GM21381 (cell line): ENCODE measurements around the gene ATG2B.
"Not testable (repeated sequence)": the region's sequence is repeated elsewhere in the genome, so short reads cannot be mapped to it uniquely, and the experiment has no call there.

Experiments used
- ATAC-seq: cut with Tn5 transposase; IDR thresholded peaks from one replicate; pipeline ENCODE4 v1.9.1; 2021; ENCODE audit warnings: mild to moderate bottlenecking, moderate library complexity; ENCODE audit not compliant: unreplicated experiment

The ATG2B gene

DNA sequence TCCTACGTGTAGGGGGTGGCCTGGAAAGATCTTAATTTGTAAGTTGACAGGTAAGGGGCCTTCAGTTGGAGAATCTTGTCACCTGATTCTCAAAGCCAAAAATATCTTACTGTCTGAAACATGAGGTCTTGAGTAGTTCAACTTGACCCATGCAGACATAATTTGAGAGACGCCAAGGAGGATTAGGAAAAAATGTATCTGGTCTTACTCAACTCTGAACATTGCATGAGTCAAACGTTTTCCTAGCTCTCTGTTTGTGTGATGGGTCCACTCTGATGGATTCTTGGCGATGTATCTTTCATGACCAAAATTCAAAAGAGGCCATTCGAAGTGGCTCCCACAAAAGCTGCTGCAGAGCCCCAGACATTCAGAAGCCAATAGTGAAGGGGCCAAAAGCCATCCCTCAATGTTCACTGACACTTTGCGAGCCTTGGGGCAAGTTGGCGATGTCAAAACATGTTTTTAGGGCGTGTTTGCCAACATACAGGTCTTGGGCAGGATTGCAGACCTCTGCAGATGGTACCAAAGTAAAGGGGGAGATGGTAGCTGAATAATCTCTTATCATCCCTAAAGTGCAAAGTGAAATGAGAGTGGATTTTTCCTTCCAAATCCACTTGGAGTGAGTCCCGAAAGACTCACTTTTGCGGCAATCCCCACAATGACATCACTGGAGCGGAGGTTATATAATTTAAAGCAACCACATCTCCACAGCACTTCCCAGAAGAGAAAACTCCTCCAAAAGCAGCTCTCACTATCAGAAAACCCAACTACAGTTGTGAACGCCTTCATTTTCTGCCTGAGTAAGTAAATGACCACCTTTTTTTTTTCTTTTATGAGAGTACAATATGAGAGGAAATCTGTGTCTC is 107.4 kb downstream of the ATG2B start, which contains the start of gene BDKRB1:
Gene BDKRB1 (plus strand): TSS at position 710 of the 866 bp plus-strand sequence. CDS start 7,473 bp downstream, outside the sequence.
- no peak for ATAC-seq

DNA sequence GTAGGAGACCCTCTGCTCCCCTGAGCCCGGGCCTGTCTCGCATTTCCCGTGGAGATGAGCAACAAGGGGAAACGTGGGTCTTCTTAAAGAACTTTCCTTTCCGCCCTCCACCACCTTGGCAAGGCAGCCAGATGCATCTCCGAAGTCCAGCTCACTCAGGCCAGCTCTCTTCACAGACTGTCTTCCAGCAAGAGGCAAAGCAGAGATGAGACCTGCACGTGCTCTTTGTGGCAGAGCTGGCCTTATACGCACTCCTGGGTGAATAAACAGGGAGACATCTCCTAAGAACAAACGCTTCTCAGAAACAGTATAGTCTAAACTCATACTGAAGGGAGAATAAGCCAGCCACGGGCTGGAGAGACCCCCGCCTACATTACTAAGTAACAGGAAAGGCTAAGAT is 108.5 kb downstream of the ATG2B start:
- no peak for ATAC-seq

DNA sequence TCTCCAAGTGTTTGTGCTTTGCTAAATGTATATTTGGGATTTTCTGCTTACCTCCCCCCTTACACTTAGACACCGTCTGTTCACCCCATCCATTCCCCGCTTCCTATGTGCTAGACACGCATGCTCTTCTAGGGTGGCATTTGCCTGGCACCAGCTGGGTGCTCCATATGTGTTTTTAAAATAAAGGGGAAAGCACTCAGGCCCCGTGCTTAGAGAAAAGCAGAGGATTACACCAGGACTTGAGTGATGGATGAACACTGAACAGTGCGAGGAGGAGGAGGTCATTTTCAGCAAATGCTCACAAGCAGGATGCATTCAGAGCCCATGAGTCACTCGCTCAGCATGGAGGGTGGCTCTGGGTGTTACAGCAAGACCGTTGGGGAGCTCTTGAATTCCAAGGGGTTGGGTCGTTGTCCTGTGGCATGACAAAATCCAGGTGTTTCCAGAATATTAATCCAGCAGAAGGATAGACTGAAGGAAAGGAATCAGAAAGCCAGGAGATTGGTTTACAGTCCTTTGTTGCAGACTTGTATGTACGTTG is 110.1 kb downstream of the ATG2B start:
- no peak for ATAC-seq

- no peak for ATAC-seq
Measured at GRCh38 chr14:96252323-96252998, 110.7 kb downstream of the ATG2B start.

- ATAC-seq = no peak
Measured at GRCh38 chr14:96251656-96252155, 111.4 kb downstream of the ATG2B start.

DNA sequence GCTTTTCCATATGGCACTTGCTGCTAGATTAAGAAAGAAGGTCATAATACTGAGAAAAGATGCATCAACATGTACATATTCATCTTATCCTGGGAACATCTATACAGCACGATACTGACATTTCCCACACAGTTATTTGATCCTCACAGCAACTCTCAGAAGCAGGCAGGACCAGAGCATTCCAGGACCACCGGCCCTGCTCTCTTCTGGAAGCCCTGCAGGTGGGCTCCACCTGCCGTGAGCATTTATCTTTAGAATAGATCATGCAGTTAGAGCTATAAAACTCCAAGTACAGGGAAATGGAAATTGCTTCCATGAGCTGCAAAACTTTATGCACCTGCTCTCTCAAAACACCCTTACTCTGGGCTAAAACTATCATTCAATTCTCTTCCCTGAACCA is 112.7 kb downstream of the ATG2B start:
- no peak for ATAC-seq

DNA sequence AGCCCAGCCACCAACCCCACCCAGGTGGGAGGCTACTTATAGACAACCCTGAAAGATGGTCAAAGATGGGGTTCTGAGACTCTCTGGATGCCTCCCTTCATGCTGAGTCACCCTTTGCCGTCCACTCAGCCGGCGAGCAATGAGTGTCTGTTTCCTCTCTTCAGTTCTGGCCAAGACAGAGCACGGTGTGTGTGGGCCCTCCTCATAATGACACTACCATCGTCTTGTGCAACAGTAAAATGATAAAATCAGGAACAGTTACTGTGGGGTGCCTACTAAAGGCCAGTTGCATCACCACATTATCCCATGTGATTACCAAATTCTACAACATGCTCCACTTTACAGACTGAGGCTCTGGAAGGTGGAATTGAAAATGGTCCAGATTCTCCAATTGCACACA is 114.1 kb downstream of the ATG2B start:
- ATAC-seq = no peak

DNA sequence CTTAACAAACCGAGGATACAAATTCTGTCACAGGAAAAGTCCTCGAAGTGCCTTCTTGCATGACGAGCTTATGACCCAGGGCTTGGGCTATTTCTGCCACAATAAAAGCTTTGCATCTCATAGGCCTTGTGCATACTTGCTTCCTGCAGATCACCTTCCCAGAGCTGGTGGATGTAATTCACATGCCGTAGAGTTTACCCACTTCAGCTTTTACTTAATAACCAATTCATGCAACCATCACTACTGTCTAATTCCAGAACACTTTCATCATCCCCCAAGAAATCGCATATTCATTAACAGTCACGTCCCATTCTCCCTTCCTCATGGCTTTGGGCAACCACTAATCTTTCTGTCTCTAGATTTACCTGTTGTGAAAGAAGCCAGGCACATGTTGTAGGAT is 116.1 kb downstream of the ATG2B start:
- no peak for ATAC-seq

GRCh38 chr14:96246539-96246847 is 116.6 kb downstream of the ATG2B start:
- ATAC-seq = no peak

DNA sequence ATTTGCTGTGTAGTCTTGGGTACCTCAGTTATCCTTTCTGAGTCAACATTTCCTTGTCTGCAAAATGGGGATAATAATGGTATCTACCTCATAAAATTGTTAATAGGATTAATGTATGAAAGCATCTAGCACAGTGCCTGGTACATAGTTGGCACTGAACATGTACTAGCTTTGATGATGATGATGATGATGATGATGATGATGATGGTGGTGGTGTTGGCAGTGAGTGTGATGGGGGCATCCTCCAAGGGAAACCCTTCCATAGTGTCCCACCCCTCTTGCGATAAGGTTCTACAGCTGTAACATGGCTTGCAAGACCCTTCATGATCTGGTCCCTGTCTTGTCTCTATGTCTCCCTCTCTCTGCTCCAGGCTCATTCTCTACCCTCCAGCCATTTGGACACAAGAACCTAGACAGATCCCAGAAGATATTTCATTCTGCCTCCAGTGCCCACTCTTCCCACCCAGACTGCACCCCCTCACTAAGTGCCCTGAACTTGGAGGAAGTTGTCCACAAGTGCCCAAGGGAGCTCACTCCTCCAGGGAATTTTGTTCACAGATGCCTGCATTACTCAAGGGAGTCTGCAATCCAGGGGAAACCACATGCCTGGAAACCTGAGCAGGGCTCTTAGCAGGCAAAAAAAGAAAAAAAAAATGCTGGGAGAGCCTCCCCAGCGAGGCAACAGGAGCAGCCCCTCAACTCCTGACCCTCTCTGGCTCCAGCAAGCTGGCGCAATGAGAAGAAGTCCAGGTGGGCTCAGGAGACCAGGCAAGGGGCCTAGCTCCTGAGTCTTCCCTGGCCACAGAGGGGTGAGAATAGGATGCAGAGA is 117.2 kb downstream of the ATG2B start:
- ATAC-seq = no peak

DNA sequence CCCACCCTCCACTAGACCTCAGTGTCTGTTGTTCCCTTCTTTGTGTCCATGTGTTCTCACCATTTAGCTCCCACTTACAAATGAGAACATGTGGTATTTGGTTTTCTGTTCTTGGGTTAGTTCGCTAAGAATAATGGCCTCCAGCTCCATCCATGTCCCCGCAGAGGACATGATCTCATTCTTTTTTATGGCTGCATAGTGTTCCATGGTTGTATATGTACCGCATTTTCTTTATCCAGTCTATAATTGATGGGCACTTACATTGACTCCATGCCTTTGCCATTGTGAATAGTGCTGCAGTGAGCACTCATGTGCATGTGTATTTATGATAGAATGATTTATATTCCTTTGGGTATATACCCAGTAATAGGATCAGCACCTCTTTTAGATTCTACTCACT is 118.1 kb downstream of the ATG2B start:
- not testable (repeated sequence) for ATAC-seq

DNA sequence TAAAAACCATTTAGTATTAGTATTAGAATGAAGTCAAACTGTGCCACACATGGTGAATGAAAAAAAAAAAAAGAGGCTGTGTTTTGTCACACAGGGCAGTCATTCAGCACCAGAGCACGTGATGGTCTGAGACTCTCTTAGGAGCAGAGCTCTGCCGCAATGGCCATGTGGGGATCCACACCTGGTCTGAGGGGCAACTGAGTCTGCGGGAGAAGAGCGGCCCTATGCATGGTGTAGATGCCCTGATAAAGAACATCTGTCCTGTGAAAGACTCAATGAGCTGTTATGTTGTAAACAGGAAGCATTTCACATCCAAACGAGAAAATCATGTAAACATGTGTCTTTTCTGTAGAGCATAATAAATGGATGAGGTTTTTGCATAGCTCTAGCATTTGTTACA is 119.4 kb downstream of the ATG2B start:
- no peak for ATAC-seq

DNA sequence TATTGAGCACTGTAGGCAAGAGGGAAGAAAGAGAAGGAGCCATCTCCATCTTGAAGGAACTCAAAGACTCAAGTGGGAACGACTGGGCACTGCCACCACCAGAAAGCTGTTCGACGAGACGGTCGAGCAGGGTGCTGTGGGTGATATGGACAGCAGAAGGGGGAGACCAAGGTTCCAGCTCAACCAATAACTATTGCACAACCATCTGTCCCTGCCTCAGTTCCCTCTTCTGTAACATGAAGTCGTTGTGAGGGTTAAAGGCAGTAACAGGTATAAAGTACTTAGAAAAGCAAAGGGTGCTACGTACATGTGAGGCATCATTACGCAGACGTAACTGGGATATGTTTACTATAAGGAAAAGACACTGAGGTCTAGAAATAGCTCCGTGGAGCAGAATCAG is 121.0 kb downstream of the ATG2B start:
- no peak for ATAC-seq

GRCh38 chr14:96240641-96241040 is 122.5 kb downstream of the ATG2B start:
- ATAC-seq = no peak

DNA sequence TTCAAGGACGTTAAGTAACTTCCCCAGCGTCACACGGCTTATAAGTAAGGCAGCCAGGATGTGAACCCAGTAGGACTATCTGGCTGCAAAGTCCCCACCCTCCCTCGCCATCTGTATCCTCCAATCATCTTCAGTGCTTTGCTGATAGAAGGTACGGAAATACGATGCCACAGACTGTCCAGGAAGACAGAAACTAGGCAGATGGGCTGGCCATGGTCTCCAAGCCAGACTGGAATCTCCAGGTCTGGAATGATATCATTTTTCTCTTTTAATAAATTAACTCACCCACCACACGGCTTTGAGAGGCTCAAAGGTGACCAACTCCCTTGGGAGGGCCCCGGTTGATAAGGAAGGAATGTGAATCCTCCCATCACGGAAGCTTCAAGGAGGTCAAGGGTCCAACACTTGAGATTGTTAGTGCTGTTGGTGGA is 123.4 kb downstream of the ATG2B start:
- no peak for ATAC-seq

DNA sequence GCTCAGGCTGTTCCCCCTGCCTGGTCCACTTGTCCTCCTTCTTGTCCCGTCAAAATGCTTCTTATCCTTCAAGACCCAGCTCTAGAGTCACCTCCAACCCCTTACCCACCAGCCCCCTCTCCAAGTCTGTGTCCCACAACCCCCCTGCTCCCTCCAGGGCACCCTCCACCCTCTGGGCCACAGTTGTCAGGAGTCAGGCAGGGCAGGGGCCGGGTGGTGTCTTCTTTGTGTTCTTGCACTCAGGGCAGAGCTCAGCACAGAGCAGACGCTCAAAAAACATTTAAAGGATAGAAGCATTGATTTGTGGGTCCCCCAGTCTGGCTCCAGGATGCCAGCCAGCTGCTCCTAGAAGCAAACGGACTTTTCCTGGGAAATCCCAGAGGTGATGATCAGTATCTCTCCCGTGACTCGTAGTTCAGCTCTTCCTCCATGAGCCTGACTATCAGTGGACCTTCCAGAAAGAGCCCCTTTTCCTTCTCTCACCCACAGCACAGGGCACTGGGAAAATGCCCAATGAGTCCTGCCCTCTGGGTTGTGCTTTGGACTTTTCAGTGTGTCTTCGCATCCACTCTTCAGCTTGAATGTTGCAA is 124.4 kb downstream of the ATG2B start:
- ATAC-seq = no peak

- no peak for ATAC-seq
Measured at GRCh38 chr14:96237641-96238040, 125.5 kb downstream of the ATG2B start.

- ATAC-seq = no peak
Measured at GRCh38 chr14:96235426-96235825, 127.7 kb downstream of the ATG2B start.

- ATAC-seq = no peak
Measured at GRCh38 chr14:96233661-96234060, 129.5 kb downstream of the ATG2B start.

- no peak for ATAC-seq
Measured at GRCh38 chr14:96232506-96232905, 130.6 kb downstream of the ATG2B start.
